Epithelial cell of esophagus (primary cell): ENCODE results near the gene TRIM6.
A peak's percentile ranks its signal among the peaks of the same experiment; 100 is the strongest.
"Not testable (repeated sequence)": the region's sequence is repeated elsewhere in the genome, so short reads cannot be mapped to it uniquely, and the experiment has no call there.

Experiments used
- DNase-seq: peaks from one replicate; pipeline ENCODE4 v3.0.0; 2010; ENCODE audit warnings: low read depth
- H3K4me3 ChIP-seq: 2 replicates; pipeline ENCODE4 v1.5.1; 2011; ENCODE audit warnings: mild to moderate bottlenecking, low read length, control low read depth
- TF ChIP-seq, protein P1 (sequence below): IDR thresholded peaks from 2 replicates; pipeline ENCODE4 v1.5.1; 2011; ENCODE audit warnings: low read depth, mild to moderate bottlenecking, low read length, control low read depth, inconsistent platforms; ENCODE audit not compliant: insufficient read depth; ENCODE audit errors: missing control alignments

The TRIM6 gene

DNA sequence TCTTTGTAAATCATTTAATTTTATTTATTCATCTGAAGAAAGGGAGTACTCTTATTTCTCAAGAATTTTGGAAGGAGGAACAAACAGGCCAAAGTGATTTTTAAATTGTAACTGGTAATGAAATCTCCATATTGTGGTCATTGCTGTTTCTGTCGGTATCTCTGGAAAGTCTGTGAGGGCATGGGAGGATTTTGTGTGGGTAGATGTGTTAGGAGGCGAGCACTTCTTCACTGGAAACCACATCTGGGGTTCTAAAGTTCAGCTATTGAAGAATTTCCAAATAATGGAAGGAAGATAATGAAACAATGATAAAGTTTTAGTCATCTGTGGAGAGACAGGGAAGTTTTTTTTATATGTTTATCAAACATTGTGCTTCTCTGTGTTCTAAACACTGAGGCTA is 35.0 kb downstream of the TRIM6 start:
- no peak for DNase-seq
- TF ChIP-seq, protein P1, sequence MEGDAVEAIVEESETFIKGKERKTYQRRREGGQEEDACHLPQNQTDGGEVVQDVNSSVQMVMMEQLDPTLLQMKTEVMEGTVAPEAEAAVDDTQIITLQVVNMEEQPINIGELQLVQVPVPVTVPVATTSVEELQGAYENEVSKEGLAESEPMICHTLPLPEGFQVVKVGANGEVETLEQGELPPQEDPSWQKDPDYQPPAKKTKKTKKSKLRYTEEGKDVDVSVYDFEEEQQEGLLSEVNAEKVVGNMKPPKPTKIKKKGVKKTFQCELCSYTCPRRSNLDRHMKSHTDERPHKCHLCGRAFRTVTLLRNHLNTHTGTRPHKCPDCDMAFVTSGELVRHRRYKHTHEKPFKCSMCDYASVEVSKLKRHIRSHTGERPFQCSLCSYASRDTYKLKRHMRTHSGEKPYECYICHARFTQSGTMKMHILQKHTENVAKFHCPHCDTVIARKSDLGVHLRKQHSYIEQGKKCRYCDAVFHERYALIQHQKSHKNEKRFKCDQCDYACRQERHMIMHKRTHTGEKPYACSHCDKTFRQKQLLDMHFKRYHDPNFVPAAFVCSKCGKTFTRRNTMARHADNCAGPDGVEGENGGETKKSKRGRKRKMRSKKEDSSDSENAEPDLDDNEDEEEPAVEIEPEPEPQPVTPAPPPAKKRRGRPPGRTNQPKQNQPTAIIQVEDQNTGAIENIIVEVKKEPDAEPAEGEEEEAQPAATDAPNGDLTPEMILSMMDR = no peak
- H3K4me3 ChIP-seq = no peak overlapping the region

DNA sequence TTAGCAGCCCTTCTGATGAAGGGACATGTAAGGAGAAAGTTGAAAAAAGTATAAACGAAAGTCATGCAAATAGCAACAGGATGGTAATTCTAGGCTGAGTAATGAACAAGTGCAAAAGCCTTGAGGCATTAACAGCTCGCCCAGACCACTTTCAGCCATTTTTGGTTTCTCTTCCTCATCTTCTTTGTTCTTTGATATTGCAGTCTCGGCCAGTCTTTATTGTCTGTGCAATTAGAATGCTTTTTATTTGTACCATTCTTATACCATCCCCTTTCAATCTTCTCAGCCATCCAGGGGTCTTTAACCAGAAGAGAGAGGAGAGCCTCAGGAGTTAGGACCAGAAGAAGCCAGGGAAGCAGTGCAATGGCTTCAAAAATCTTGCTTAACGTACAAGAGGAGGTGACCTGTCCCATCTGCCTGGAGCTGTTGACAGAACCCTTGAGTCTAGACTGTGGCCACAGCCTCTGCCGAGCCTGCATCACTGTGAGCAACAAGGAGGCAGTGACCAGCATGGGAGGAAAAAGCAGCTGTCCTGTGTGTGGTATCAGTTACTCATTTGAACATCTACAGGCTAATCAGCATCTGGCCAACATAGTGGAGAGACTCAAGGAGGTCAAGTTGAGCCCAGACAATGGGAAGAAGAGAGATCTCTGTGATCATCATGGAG is 35.7 kb downstream of the TRIM6 start:
- TF ChIP-seq, protein P1 = no peak
- DNase-seq = no peak
- H3K4me3 ChIP-seq = no peak overlapping the region

DNA sequence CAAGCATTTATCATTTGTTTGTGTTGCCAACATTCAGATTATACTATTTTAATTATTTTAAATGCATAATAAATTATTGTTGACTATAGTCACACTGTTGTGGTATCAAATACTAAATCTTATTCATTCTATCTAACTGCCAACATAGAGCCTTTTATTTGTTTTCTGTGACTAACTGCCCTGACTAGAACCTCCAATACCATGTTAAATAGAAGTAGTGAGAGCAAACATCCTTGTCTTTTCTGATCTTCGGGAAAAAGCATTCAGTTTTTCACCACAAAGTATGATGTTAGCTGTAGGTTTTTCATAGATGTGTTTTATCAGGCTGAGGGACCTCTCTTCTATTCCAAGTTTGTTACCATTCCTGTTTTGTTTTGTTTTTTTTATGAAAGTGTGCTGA is 43.5 kb downstream of the TRIM6 start:
- TF ChIP-seq, protein P1 = no peak
- no peak overlapping the region for H3K4me3 ChIP-seq
- no peak for DNase-seq

DNA sequence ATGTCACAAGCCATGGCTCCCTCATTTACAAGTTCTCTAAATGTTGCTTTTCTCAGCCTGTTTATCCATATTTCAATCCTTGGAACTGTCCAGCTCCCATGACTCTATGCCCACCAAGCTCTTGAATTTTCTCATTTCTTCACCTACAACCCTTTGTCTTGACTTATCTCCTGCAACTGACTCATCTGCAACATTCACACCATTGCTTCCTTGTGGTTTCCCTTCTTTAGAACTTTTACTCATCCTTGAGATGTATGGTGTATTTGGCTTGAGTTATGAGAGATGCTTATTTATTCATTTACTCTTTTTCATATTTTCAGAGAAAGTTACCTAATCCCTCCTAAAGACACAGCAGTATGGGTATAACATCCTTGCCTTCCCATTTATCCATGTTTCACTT is 47.1 kb downstream of the TRIM6 start:
- TF ChIP-seq, protein P1 = no peak
- peak; percentile 16 for DNase-seq
- no peak overlapping the region for H3K4me3 ChIP-seq

DNA sequence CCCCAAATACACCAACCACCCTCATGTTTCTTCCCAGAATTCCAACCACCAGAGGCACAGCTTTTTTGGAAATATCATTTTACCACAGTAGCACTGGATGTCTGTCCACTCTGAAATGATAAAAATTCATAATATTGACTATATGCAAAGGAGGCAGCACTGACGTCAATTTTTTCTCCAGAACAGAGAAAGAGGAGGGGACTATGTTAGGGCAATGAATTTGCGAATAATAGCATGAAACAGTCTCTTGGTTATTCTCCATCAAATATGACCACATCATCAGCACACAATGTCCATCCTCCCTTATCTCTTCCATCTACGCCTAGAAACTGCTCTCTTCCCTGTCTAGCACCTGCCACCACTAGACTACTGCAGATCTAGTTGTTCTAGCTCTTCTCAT is 49.7 kb downstream of the TRIM6 start:
- TF ChIP-seq, protein P1 = no peak
- DNase-seq = no peak
- H3K4me3 ChIP-seq = no peak overlapping the region

DNA sequence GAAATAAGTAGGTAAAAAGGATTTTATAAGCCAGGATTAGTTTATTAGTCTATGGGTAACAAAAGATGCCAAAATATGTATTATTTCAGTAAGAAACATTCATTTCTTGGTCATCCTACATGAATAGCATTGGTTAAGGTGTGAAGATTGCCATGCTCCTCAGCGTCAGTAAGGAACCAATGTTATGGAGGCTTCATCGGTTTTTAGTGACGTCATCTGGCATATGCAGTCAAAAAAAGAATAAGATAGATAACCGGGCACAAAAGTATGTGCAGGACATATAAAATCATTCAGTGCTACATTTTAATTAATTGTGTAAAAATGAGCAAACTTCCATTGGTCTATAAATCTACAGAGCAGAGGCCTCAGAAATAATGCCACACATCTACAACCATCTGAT is 59.0 kb downstream of the TRIM6 start:
- H3K4me3 ChIP-seq = no peak overlapping the region
- DNase-seq = no peak
- TF ChIP-seq, protein P1 = no peak

DNA sequence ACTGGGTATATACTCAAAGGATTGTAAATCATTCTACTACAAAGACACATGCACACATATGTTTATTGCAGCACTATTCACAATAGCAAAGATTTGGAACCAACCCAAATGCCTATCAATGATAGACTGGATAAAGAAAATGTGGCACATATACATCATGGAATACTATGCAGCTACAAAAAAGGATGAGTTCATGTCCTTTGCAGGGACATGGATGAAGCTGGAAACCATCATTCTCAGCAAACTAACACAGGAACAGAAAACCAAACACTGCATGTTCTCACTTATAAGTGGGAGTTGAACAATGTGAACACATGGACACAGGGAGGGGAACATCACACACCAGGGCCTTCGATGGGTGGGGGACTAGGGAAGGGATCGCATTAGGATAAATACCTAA is 60.5 kb downstream of the TRIM6 start:
- DNase-seq = not testable (repeated sequence)

More for the DNA sequence above, 60.5 kb downstream of the TRIM6 start:
- H3K4me3 ChIP-seq = not testable (repeated sequence)
